Naive thymus-derived CD8-positive, alpha-beta T cell (primary cell): Measurements from ENCODE around the gene RHOBTB1. TPM values are rescaled to one million over a fixed set of nuclear protein-coding genes. Genes with fewer than 3 reads are reported as not detected.
"Not testable (repeated sequence)": the region's sequence is repeated elsewhere in the genome, so short reads cannot be mapped to it uniquely, and the experiment has no call there.

ENCODE experiments used
- ATAC-seq, 2 donors: fragments of 150-1000 bp; cut with Tn5 transposase in 1 of 2; sonication (Bioruptor Pico), chemical (Tn5 transposase) in 1 of 2; 1 replicate in 1 of 2; 2 replicates in 1 of 2; pipeline ENCODE4 v1.10.0; 2021; ENCODE audit warnings: mild to moderate bottlenecking in 2 of 2, moderate library complexity in 2 of 2
- POLR2A ChIA-PET: fragments of 350-600 bp; sonication (Branson Sonifier 250); formaldehyde crosslinking; loops from one replicate; lab custom pipeline; 2021; ENCODE audit warnings: antibody characterized with exemption; lab: Charles Lee
- DNase-seq, 10 donors: peaks; one replicate each; pipeline versions ENCODE4 v3.0.0 to v3.0.0-alpha.2; 2020 to 2022
- H3K27ac Mint-ChIP-seq, 10 donors: one replicate each; pipeline ENCODE4 v1.8.0; 2020 to 2022; ENCODE audit warnings: mild to moderate bottlenecking in 10 of 10, mixed read lengths in 10 of 10, moderate library complexity in 4 of 10, inconsistent platforms in 1 of 10
- H3K27me3 Mint-ChIP-seq, 5 donors: one replicate each; pipeline ENCODE4 v1.8.0; 2021 to 2022; ENCODE audit warnings: mixed read lengths in 5 of 5
- H3K36me3 Mint-ChIP-seq, 3 donors: one replicate each; pipeline ENCODE4 v1.8.0; 2020 to 2022; ENCODE audit warnings: mixed read lengths in 3 of 3, mild to moderate bottlenecking in 2 of 3, inconsistent platforms in 1 of 3
- H3K4me1 Mint-ChIP-seq, 4 donors: one replicate each; pipeline ENCODE4 v1.8.0; 2021 to 2022; ENCODE audit warnings: mixed read lengths in 4 of 4
- H3K4me3 Mint-ChIP-seq, 10 donors: one replicate each; pipeline ENCODE4 v1.8.0; 2020 to 2022; ENCODE audit warnings: mild to moderate bottlenecking in 10 of 10, mixed read lengths in 10 of 10, moderate library complexity in 6 of 10, inconsistent platforms in 1 of 10
- H3K9me3 Mint-ChIP-seq, 9 donors: one replicate each; pipeline ENCODE4 v1.8.0; 2020 to 2022; ENCODE audit warnings: mixed read lengths in 9 of 9, mild to moderate bottlenecking in 3 of 9, inconsistent platforms in 1 of 9, moderate library complexity in 1 of 9
- polyA plus RNA-seq, 3 donors: library from polyadenylated mRNA; unstranded; fragments of 300-500 nt; fragmentation: Illumina TruSeq; gene quantifications; one replicate each; pipeline ENCODE4 v1.2.3, GENCODE V29; 2021
- total RNA-seq, 8 experiments: library from RNA in 2 of 8; stranded (reverse) in 2 of 8; gene quantifications; one replicate each; pipeline ENCODE4 v1.2.3 and lab custom pipeline; 2021 to 2026

Gene RHOBTB1
- total and polyA plus RNA-seq, 5 experiments from 2014 or later, result 0.33 TPM; not detected in 4

DNA sequence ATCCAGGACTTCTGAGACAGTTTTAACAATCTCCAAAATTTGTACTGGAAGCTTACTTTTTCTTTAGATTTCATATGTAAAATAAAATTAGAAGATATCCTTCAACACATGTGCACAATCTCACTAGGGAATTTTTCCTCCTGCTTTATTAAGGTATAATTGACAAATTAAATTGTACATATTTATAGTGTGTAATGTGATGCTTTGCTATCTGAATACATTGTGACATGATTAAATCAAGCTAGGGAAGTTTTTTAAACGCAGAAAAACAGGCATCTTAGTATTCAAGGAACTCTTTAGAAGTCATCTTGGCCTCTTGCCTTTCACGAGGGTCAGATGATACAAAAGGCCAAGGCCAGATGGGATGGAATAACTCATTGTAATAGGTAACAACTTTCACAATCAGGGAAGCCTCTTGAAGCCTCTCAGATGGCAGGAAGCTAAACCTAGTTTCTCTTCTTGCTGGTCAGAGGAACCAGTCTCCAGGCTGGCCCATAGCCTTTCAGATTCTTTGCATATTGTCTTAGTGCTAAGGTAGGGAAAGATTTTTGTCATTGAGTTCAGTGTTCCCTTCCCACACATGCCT lies 78.7 kb downstream of the RHOBTB1 start:
- POLR2A ChIA-PET, result no interaction called here
- H3K4me1 Mint-ChIP-seq, result no peaks in the 10 kb centered on the region
- ATAC-seq, result no peak

DNA sequence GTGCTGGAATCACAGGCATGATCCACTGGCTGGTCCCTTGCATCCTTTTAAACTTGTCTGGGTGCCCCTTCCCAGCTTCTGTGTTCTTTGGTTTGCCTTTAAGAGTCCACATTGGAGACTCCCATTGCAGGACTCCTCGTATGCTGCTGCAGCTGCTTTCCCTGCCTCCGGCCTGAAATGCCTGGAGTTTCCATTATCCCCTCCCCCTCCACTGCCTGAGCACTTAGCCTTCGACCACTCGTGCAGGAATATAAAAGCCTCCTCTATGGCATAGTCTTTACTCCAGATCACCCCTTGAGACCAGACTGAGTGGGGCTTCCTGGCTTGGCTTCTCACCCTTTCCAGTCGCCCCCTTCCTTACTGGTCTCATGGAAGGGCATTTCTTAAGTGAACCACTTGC lies 80.2 kb downstream of the RHOBTB1 start:
- Mint-ChIP-seq H3K36me3 (no peaks in the 10 kb centered on the region), H3K27ac (no peak overlapping the region), H3K9me3 (no peaks in the 10 kb centered on the region), H3K27me3 (peaks cover 0 to 11% (median 4%) of the 10 kb centered on the region in 5 donors), H3K4me1 (no peaks in the 10 kb centered on the region), H3K4me3 (no peak overlapping the region)
- ATAC-seq, result no peak
- no peak for DNase-seq
- POLR2A ChIA-PET, result no interaction called here

More for the DNA sequence above, 78.7 kb downstream of the RHOBTB1 start:
- H3K36me3 Mint-ChIP-seq, result no peaks in the 10 kb centered on the region
- no peaks in the 10 kb centered on the region for H3K9me3 Mint-ChIP-seq
- DNase-seq, result no peak
- no peak overlapping the region for H3K27ac Mint-ChIP-seq
- peaks cover 0 to 11% (median 4%) of the 10 kb centered on the region in 5 donors for H3K27me3 Mint-ChIP-seq
- no peak overlapping the region for H3K4me3 Mint-ChIP-seq

DNA sequence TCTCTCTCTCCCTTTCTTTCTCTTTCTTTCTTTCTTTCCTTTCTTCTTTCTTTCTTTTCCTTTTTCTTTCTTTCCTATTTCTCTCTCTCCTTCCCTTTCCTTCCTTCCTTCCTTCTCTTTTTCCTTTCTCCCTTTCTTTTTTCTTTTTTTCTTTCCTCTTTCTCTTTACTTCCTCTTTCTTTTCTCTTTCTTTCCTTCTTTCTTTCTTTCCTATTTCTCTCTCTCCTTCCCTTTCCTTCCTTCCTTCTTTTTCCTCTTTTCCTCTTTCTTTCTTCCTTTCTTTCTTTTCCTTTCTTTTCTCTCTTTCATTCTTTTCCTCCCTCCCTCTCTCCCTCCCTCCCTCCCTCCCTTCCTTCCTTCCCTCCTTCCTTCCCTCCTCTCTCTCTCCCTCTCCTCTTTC lies 81.5 kb downstream of the RHOBTB1 start:
- Mint-ChIP-seq H3K36me3 (no peaks in the 10 kb centered on the region), H3K27me3 (peaks cover 0 to 7% (median 4%) of the 10 kb centered on the region in 5 donors), H3K4me1 (no peaks in the 10 kb centered on the region), H3K9me3 (no peaks in the 10 kb centered on the region), H3K4me3 (no peak overlapping the region), H3K27ac (no peak overlapping the region)
- DNase-seq, result no peak
- POLR2A ChIA-PET, result no interaction called here
- no peak for ATAC-seq

DNA sequence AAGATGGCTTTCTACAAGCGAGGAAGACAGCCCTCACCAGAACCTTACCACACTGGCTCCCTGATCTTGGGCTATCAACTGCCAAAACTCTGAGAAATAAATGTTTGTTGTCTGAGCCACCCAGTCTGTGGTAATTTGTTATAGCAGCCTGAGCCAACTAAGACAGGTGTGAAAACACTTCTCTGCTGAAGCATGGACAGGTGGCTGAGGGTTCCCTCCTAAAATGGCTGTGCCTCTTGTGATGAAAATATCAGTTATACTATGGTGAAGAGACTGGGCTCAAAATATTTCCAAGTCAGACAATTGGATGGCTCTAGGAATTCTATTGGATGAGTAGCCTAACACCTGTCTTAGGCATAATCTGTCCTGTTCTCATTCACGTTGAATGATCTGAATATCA lies 87.6 kb downstream of the RHOBTB1 start:
- peaks cover 0 to 2% (median 0%) of the 10 kb centered on the region in 9 donors for H3K9me3 Mint-ChIP-seq
- H3K4me3 Mint-ChIP-seq, result no peak overlapping the region
- no peaks in the 10 kb centered on the region for H3K36me3 Mint-ChIP-seq
- DNase-seq (no peak), ATAC-seq (no peak)
- H3K27me3 Mint-ChIP-seq, result peaks cover 0 to 2% (median 0%) of the 10 kb centered on the region in 5 donors
- POLR2A ChIA-PET, result no interaction called here
- no peaks in the 10 kb centered on the region for H3K4me1 Mint-ChIP-seq
- no peak overlapping the region for H3K27ac Mint-ChIP-seq

DNA sequence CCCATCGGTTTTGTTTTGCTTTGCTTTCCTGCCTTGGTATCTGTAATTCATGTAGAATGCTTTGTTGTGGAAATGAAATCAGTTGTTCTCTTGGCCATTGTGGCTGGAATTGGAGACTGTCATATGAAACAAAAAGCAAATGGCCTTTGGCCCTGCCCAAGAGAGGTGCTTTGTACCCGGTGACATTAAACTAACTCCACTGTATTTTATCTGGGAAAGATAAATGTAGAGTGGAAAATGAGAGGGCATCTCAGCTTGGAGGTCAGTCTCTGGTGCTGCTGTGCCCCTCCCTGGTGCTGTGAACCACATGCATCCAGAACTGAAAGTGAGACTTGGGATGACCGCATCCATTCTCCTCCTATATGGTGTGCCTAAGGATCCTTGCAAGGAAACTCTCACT lies 90.3 kb downstream of the RHOBTB1 start:
- DNase-seq (no peak), ATAC-seq (no peak)
- Mint-ChIP-seq H3K9me3 (peaks cover 0 to 2% (median 0%) of the 10 kb centered on the region in 9 donors), H3K4me1 (no peaks in the 10 kb centered on the region), H3K27me3 (no peaks in the 10 kb centered on the region), H3K27ac (no peak overlapping the region), H3K4me3 (no peak overlapping the region), H3K36me3 (no peaks in the 10 kb centered on the region)
- POLR2A ChIA-PET, result no interaction called here

DNA sequence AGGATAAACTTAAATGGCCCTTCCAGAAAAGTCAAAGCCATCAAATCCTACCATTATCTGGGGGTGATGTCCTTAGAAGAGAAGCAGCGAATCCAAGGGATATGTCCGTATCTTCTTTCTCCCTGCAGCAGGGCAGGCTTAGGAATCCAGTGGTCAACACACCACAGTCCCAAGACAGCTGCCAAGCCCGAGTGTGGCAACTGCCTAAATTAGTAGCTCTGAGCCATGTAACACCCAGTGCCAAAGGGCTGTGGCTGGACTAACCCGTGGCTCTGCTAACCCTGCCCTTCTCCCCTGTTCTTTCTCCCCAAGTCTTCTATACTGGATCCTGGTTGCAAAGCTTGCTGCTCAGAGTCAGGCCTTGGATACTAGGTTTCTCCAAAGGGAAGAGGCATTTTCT lies 90.9 kb downstream of the RHOBTB1 start:
- Mint-ChIP-seq H3K4me1 (no peaks in the 10 kb centered on the region), H3K9me3 (peaks cover 0 to 2% (median 0%) of the 10 kb centered on the region in 9 donors), H3K4me3 (no peak overlapping the region), H3K27ac (no peak overlapping the region), H3K36me3 (no peaks in the 10 kb centered on the region), H3K27me3 (no peaks in the 10 kb centered on the region)
- DNase-seq (no peak), ATAC-seq (no peak)
- POLR2A ChIA-PET, result no interaction called here

DNA sequence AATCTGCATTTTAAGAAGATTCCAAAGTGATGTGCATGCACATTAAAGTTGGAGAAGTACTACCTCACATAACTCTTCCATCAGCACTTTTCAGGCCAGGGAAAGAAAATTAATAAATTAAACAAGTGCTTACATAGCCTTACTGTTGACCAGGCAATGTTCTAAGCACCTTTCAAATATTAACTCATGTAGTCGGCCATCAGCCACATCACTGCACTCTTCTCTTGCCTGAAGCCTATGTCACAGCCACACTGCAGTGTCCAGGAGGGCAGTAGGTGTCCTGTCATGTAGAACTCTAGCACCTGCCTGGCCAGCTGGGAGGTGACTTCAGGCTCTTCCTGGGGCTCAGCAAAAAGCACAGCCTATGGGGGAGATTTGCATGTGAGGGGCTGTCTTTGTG lies 94.2 kb downstream of the RHOBTB1 start:
- no peak for ATAC-seq
- POLR2A ChIA-PET, result no interaction called here
- Mint-ChIP-seq H3K4me3 (no peak overlapping the region), H3K9me3 (peaks cover 0 to 2% (median 0%) of the 10 kb centered on the region in 9 donors), H3K36me3 (no peaks in the 10 kb centered on the region), H3K27me3 (peaks cover 0 to 3% (median 0%) of the 10 kb centered on the region in 5 donors), H3K4me1 (no peaks in the 10 kb centered on the region), H3K27ac (no peak overlapping the region)
- DNase-seq, result no peak

DNA sequence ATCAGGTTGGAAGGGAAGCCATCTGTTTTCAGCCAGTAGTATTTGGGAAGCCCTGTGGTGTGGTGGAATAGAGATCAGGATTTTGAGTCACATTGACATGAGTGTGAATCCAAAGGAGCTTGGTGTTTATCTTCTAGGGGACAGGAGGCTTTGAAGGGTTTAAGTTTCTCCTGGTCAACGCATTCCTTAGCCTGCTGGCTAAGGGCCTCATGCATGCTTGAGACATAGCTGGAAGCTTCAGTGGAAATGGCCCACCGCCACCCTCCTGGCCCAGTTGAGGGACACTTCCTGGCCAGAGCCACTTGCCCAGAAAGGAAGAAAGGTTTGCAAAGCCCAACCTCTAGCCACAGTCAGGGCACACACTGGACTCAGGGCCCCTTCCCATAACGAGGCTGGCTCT lies 94.8 kb downstream of the RHOBTB1 start:
- Mint-ChIP-seq H3K4me3 (no peak overlapping the region), H3K27ac (no peak overlapping the region), H3K9me3 (peaks cover 0 to 2% (median 0%) of the 10 kb centered on the region in 9 donors), H3K4me1 (no peaks in the 10 kb centered on the region), H3K27me3 (peaks cover 0 to 3% (median 0%) of the 10 kb centered on the region in 5 donors), H3K36me3 (no peaks in the 10 kb centered on the region)
- DNase-seq (no peak), ATAC-seq (no peak)
- POLR2A ChIA-PET, result no interaction called here

DNA sequence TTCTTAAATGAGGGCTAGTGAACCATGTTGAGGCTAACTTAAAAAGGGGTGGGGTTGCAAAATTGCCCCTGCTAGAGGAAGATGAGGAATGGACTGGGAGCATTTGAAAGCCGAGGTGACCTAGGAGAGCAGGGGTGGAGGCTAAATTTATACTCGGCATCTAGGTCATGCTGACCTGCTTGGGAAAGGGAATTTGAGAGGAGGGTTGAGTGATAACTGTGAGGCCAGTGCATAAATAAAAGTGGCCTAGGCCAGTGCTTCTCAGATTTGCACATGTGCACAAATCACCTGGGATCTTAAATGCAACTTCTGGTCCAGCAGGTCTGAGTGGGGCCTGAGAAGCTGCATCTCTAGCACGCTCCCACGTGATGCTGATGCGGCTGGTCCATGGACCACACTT lies 95.3 kb downstream of the RHOBTB1 start:
- Mint-ChIP-seq H3K4me1 (no peaks in the 10 kb centered on the region), H3K27ac (no peak overlapping the region), H3K4me3 (no peak overlapping the region), H3K27me3 (peaks cover 0 to 3% (median 0%) of the 10 kb centered on the region in 5 donors), H3K9me3 (peaks cover 0 to 2% (median 0%) of the 10 kb centered on the region in 9 donors), H3K36me3 (no peaks in the 10 kb centered on the region)
- POLR2A ChIA-PET, result no interaction called here
- ATAC-seq (no peak), DNase-seq (no peak)

DNA sequence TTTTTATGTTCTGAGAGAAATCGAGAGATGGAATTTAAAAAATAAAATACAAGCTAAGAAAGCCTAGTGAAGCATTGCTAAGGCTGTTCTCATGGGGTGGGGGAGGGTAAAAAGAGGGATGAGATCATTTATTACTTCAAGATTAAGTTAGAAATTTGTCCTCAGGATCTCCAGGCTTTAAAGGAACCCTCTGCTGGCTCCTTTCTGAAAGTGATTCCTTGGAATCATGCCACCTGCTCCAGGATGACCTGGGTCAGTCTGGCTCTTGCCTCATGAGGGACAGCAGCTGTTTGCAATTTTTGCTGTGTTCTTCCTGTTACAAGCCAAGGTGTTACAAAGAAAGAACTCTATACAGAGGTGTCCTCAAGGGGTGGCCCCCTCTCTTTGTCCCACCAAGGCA lies 95.9 kb downstream of the RHOBTB1 start:
- no peaks in the 10 kb centered on the region for H3K4me1 Mint-ChIP-seq
- POLR2A ChIA-PET, result no interaction called here
- peaks cover 0 to 2% (median 0%) of the 10 kb centered on the region in 9 donors for H3K9me3 Mint-ChIP-seq
- H3K27me3 Mint-ChIP-seq, result peaks cover 0 to 3% (median 0%) of the 10 kb centered on the region in 5 donors
- H3K36me3 Mint-ChIP-seq, result no peaks in the 10 kb centered on the region
- no peak overlapping the region for H3K27ac Mint-ChIP-seq
- no peak for ATAC-seq
- no peak for DNase-seq
- no peak overlapping the region for H3K4me3 Mint-ChIP-seq

DNA sequence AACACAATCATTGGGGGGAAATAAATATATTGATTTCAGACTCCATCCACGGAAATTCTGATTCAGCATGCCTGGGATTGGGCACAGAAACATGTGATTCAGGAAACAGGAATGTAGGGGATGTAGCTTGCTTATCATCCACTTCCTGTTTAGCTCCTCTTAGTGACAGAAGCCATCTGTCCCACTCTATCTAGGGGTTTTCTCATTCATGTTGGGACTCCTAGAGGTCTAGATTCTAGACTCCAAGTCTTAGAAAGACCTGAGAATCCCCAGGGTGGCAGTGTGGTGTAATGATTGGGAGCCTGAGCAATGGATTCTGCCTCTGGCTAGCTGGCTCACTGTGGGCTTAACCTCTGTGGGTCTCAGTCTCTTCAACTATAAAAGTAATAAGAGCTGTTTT lies 97.8 kb downstream of the RHOBTB1 start:
- Mint-ChIP-seq H3K36me3 (no peaks in the 10 kb centered on the region), H3K27ac (no peak overlapping the region), H3K4me3 (no peak overlapping the region), H3K9me3 (peaks cover 0 to 2% (median 0%) of the 10 kb centered on the region in 9 donors), H3K27me3 (peaks cover 0 to 3% (median 0%) of the 10 kb centered on the region in 5 donors), H3K4me1 (no peaks in the 10 kb centered on the region)
- POLR2A ChIA-PET, result no interaction called here
- ATAC-seq, result no peak
- DNase-seq, result no peak

DNA sequence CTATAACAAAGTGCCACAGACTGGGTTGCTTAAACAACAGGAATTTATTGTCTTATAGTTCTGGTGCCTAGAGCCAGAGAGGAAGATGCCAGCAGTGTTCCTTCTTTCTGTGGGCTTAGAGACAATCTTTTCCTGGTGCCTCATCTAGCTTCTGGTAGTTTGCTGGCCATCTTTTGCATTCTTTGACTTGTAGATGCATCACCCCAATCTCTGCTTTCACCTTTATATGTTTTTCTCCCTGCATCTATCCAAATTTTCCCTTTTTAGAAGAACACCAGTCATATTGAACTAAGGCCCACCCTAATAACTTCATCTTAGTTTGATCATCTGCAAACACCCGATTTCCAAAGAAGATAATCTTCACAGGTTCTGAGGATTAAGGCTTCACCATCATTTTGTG lies 98.9 kb downstream of the RHOBTB1 start:
- Mint-ChIP-seq H3K27me3 (peaks cover 0 to 5% (median 0%) of the 10 kb centered on the region in 5 donors), H3K4me1 (no peaks in the 10 kb centered on the region), H3K27ac (no peak overlapping the region), H3K36me3 (no peaks in the 10 kb centered on the region), H3K4me3 (no peak overlapping the region), H3K9me3 (peaks cover 0 to 2% (median 0%) of the 10 kb centered on the region in 9 donors)
- POLR2A ChIA-PET, result no interaction called here
- DNase-seq (no peak), ATAC-seq (no peak)

DNA sequence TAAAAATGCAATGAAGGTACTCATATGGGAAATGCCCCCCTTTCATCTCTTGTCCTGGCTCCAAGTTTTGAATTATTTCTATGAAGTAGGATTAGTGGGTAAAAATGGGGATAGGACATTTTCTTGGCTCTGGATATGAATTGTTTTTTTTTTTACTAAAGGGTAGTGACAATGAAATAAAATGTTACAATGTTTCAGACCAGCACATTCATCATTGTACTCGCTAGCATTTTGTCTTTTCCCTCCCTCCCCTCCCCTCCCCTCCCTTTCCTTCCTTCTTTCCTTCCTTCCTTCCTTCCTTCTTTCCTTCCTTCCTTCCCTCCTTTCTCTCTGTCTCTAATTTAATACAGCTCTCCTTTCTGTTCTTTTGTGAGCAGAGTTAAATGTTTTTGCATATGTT lies 101.3 kb downstream of the RHOBTB1 start:
- H3K27ac Mint-ChIP-seq, result no peak overlapping the region
- DNase-seq (no peak), ATAC-seq (no peak)
- no peaks in the 10 kb centered on the region for H3K36me3 Mint-ChIP-seq
- POLR2A ChIA-PET, result no interaction called here
- H3K4me3 Mint-ChIP-seq, result no peak overlapping the region
- no peaks in the 10 kb centered on the region for H3K9me3 Mint-ChIP-seq
- H3K4me1 Mint-ChIP-seq, result no peaks in the 10 kb centered on the region
- H3K27me3 Mint-ChIP-seq, result peaks cover 0 to 4% (median 0%) of the 10 kb centered on the region in 5 donors

DNA sequence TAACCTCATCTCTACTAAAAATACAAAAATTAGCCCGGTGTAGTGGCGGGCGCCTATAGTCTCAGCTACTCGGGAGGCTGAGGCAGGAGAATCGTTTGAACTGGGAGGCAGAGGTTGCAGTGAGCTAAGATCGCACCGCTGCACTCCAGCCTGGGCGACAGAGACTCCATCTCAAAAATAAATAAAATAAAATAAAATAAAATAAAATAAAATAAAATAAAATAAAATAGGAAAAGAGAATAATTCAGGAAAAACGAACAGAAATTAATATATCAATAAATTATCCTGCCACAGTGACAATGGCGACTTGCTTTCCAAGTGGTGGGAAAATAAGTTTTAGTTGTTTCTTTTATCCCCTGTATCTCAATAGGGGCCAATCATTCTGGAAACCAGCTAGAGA lies 102.8 kb downstream of the RHOBTB1 start:
- POLR2A ChIA-PET, H3K36me3 Mint-ChIP-seq, H3K9me3 Mint-ChIP-seq, H3K27me3 Mint-ChIP-seq, DNase-seq, H3K27ac Mint-ChIP-seq, ATAC-seq, H3K4me3 Mint-ChIP-seq, H3K4me1 Mint-ChIP-seq: not testable (repeated sequence)
